Measurements from ENCODE around the gene COL4A5.
A peak's percentile ranks its signal among the peaks of the same experiment; 100 is the strongest.
"Not testable (repeated sequence)": the region's sequence is repeated elsewhere in the genome, so short reads cannot be mapped to it uniquely, and the experiment has no call there.

COL4A5 gene

DNA sequence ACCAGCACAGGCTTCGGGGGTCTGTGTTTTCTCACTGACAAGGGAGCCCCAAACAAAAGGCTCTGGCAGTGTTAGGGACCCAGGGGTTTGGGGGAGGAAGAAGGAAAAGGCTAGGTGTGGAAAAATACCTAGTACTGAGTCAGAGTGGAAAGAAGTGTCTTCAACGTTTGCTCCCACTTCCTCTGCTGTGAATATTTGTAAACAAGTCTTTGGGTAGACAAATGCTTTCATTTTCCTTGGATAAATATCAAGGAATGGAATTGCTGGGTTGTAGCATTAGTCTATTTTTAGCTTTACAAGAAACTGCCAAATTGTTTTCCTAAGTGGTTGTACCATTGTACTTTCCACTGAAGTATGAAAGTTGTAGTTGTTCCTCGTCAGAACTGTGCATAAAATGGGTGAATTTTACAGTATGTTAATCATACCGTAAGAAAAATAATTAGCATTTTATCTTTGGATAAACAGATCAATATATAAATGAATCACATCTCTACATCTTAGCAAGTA is 17.4 kb downstream of the COL4A5 start:
- DNase-seq: no peak

DNA sequence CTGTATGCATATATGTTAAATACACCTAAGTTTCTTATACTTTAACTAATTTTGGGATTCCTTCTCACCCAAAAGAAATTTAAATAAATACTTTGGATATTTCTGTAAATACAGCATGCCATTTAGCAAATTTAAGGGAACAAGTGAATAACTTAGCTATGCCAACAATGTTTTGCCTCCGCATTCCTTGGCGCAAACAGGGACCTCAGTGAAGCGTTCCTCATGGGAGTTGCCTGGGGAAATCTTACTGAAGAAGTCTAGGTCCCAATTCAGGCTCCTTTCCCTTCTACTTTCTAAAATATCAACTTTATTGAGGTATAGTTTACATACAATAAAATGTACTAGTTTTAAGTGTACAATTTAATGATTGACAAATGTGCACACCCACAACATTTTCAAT is 25.0 kb downstream of the COL4A5 start:
- DNase-seq: no peak

DNA sequence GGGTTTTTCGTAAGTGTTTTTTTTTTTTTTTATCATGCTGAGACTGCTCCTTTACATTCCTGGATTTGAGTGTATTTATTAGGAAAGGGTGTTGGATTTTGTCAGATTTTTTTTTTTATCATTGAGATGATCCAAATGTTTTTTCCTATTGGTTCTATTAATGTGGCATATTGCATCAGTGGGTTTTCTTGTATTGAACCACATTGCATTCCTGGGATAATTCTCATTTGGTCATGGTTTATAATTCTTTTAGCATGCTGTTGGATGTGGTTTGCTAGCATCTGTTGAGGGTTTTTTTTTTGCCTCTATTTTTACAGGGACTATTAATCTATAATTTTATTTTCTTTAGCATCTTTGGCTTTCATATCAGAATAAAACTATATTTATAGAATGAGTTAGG is 28.8 kb downstream of the COL4A5 start:
- no peak for DNase-seq

DNA sequence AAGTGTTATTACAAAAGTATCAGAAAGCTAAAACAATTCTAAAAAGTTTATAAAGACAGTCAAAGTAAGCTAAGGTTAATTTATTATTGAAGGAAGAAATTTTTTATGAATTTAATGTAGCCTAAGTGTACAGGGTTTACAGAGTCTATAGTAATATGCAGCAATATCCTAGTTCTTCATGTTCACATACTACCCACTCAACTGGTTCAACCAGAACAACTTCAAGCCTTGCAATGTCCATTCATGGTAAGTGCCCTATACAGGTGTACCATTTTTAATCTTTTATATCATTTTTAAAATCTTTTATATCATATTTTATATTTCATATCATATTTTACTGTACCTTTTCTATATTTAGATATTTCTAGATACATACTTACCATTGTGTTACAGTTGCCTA is 34.3 kb downstream of the COL4A5 start:
- DNase-seq: no peak

DNA sequence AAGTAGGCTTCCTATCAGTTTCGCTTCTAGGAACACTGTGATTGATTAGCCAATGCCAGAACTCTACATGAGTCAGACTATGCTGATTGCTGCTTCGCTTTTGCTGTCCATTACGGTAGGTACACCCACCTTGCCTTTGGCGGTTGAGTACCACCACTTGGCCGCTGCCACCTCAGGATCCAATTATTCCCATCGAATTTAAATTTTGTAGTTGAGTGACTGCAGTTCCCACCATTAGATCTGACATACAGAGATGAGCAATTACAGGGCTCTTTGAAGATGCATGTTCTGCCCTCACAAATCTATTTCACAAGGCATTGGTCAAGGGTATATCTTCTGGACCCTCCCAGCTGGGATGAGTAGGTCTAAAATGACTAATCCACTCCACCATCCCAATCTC is 41.9 kb downstream of the COL4A5 start:
- DNase-seq: not testable (repeated sequence)

DNA sequence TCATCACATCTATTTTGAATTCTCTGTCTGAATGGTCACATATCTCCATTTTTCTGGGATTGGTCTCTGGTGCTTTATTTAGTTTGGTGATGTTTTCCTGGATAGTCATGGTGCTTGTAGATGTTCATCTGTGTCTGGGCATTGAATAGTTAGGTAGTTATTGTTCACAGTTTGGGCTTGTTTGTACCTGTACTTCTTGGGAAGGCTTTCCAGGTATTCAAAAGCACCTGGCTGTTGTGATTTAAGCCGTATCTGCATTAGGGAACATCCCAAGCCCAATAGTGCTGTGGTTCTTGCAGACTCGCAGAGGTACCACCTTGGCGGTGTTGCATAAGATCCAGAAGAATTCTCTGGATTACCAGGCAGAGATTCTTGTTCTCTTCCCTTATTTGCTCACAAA is 44.6 kb downstream of the COL4A5 start:
- no peak for DNase-seq

DNA sequence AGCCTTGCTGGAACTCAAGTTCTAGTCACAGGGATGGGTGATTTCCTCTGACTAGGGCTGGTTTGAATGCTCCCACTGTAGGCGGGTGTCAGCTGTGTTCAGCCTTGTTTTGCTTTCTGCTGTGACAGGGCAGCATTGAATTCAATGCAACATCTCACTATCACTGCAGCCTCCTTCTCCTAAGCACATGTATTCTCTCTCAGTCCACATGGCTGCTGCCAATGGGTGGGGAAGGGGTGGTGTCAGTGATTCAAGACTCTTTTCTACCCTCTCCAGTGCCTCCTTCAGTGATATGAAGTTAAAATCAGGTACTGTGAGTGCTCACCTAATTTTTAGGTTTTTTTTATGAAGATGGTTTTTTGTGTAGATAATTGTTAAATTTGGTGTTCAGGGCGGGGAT is 46.3 kb downstream of the COL4A5 start:
- no peak for DNase-seq

DNA sequence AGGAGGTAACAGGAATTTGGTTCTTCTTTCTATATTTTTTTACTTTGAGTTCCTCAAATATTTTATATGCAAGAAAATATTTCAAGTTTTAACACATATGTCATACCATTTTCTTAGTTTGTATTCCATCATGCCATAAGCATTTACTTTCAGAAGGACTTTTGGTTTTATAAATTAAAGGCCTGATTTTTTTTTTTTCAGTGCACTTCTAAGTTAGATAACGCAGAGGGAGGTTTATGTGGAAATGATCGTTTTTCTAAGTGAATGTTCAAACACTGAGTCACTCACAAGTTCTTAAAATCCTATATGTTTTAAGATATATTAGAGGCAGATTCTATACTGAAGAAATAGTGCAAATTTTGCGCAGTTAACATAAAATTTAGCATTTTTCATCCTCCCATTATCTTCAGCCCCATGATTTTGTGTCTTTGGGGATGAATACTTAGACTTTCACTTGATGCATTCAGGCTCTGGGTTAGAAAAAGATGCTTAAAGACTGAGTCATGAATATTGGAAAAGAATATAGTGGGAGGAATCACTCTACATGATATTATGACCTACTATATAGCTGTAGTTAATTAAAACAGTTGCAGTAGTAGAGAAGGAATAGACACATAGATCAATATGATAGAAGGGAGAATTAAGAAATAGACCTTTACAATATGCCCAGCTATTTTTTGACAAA is 54.9 kb downstream of the COL4A5 start:
- DNase-seq: no peak

DNA sequence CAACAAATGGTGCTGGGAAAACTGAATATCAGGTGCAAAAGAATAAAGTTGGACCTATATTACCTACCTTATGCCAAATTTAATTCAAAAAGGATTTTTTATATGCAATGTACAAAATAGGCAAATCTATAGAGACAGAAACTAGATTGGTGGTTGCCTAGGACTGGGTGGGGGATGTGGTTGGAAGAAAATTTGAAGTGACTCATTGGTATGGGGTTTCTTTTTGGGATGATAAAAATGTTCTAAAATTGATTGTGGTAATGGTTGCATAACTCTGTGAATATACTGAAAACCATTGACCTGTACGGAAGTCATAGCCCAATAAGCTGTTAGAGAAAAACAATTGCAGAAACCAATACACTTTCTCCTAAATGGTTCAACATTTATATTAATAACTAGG is 72.1 kb downstream of the COL4A5 start:
- no peak for DNase-seq

DNA sequence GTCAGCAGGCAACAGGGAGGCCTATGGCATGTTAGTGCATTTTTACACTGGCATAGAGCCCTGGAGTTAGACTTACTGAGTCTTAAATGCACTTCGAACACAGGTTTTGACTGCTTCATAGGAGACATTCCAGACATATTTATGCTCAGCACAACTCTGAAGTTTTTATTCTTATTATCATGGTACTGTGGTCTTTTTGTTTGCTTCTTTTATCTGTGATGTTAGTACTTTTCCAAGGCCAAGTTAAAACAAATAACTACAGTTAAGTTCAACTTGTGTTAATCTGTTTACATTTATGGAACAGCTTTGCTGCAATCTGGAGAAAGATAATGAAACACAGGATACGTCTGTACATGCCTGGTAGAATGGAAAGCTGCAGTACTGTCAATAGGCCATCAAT is 76.5 kb downstream of the COL4A5 start:
- DNase-seq: no peak

DNA sequence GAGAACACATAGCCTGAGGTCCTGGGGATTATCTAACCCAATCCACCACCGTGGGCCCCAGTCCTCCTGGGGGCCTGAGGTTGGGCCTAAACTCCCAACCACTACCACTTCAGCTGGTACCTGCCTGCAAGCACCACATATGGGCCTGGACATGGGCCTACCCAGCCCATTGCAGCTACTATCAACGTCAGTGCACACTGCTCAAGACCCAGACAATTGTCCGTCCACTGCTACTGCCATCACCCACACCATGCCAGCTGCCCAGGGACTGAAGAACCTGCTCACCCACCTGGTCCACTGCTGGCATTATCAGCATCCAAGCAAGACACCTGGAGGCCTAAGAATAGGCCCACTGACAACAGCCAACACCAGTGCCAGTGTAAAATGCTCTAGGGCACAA is 88.1 kb downstream of the COL4A5 start:
- no peak for DNase-seq

DNA sequence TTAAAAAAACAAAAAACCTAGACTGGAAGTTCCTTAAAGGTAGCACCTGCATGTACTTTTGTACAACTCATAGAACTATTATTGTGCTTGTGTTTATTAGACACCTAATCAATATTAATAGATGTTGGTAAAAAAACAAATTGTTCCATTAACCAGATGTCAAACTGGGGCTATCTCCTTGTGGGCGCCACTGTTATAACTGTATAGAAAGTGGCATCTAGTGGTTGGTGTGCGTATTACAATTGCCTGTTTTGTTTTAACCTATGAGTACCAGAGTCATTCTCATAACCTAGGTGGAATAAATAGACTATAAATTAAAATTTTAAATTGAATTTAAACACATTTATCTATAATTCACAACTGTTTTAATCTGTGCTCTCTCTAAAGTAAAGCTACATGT is 97.4 kb downstream of the COL4A5 start:
- peak; percentile 3 for DNase-seq

DNA sequence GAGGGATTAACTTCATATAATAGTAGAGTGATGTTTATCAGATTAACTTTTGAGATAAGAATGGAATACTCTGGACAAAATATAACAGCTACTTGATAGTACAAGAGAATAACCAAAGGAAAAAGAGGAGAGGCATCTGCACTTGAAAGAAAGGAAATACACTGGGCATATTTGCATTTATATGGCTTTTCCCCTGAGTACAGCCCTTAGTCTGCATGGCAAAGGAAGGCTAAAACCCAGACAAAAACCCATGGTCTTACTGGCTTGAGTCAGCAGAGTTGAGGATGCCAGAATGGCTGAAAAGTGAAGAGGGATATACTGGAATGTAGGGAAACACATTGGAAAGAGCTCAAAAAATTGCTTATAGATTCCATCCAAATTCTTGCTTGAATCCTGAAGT is 101.6 kb downstream of the COL4A5 start:
- DNase-seq: no peak

DNA sequence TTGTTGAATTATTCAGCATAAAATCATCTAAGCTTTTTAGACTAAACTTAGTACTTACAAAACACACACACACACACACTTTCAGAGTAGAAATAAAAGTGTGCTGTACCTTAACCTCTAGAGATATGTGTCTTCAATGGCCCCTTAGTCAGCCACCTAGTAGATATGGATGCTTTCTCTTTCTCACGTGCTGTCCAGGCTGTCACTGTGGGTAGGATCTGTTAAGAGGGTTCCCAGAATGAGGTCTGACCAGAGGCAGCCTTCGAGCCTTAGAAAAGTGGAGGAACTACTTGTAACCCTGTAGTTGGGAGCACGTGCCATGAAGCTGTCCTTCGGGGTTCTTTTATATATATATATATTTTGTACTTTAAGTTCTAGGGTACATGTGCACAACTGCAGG is 117.9 kb downstream of the COL4A5 start:
- DNase-seq: no peak

DNA sequence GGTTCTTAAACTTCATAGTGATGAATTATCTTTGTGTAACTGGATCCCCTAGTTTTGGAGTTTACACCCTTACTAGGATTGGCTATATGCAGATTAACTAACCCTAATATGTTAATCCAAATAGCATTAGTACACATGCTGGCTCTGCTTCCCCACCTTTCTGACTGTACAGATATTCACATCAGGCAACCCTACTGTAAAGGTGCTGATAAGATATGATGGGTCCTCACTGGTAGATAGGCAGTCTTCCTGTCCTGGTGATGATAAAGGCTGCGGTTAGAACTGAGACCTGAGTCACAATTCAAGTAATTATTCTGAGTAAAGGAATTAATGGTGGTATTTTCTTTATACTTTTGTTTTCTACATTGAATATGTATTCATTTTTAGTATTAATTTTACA is 118.6 kb downstream of the COL4A5 start:
- no peak for DNase-seq

DNA sequence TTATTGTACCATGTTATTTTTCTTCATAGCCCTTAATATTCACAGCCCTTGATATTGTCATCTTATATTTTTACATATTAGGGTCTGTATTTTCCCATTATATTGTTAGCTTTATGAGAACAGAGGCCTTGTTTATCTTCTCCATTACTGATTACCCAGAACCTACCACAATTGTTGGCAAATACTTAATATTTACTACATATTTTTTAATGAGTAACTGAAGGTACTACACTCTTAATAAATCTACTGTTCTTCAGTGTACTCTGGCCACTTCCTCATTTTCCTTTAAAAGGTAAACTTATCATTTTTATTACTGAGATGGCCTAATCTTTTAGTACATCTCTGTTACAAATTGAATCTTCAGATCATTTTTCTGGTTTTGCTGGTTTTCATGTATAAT is 133.5 kb downstream of the COL4A5 start:
- no peak for DNase-seq

DNA sequence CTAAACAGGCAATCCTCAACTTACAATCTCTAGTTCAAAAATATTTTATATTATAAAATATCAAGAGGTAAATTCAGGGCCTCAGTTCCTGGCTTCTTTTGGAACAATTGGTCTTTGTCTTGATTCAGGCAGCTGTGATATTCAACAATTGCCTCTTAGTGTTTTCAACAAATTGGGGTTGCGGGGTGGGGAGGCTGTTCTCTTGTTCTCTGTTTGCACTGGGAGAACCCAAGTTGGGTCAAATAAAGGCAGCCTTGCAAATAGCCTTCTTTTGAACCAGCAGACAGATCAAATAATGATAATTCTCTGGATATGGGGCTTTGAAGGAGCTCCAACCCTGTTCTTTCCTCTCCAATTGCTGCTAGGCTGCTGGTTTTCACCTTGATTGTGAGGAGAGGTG is 142.5 kb downstream of the COL4A5 start:
- DNase-seq: no peak

DNA sequence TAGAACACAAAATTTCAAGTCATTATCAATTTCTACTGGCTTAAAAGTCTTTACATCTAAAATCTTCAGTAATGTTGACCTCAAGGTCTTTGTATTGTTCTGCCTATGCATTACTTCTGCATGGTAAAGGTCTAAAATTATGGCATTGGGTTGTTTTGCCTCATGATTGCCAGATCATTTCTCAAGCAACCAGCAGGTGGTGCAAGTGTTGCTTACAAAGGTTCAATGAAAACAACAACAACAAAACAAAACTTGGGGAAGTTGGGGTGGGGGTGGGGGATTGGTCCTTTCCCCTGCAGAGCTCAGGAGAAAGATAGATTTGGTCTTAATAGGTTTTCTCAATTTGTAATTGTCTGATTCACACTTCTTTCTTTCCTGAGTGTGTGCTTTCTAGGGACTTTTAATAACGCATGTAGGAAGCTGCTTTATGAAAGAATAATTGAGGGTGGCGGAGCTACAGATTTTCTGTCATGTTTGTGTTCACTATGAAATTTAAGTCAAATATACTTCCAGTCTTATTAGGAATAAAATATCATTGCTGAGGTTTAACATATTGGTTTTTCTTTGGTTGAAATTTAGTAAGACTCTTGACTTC is 145.1 kb downstream of the COL4A5 start:
- DNase-seq: no peak

DNA sequence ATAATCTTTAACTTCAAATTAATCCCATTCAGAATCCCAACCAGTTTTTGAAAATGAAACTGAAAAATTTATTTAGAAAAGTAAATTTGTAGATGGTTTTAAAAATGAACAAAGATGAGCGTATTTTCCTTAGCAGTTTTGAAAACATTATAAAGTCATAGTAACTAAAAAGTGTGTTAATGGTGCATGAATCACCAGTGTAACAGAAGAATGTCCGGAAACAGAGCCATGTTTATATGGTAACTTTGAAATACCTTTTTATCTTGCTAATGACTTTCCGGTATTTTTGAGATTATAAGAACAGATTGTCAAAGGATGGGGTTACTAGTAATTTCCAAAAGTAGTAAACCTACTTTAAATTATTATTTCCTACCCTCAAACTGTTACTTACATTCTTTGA is 150.9 kb downstream of the COL4A5 start:
- DNase-seq: no peak

DNA sequence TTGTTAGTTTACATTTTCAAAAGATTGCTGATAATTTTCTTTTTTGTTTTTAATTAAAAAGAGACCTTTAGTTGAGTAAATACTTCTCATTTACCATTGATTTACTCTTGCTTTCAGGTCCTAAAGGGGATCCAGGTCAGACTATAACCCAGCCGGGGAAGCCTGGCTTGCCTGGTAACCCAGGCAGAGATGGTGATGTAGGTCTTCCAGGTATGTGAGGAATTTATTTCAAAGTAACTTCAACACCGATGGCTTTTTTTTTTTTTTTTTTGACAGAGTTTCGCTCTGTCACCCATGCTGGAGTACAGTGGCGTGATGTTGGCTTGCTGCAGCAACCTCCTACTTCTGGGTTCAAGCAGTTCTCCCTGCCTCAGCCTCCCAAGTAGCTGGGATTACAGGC is 161.6 kb downstream of the COL4A5 start:
- DNase-seq: no peak

DNA sequence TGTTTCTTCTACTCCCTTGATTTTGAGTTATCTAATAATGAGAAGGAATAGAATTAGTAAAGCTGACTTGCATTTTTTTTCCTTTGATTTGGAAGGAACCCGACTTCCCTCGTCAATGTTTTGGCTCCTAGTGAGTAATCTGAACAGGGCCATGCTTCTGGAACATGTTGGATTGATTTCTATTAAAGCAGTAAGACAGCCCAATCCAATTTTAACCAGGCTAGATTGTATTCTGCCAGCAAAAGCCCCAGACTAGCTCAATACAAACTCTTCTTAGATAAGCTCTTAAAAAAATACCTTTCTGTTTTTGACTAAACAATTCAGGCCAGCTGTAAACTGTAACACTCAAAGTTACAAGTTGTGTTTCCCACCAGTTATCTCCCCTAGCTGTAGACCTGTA is 170.5 kb downstream of the COL4A5 start:
- DNase-seq: no peak

DNA sequence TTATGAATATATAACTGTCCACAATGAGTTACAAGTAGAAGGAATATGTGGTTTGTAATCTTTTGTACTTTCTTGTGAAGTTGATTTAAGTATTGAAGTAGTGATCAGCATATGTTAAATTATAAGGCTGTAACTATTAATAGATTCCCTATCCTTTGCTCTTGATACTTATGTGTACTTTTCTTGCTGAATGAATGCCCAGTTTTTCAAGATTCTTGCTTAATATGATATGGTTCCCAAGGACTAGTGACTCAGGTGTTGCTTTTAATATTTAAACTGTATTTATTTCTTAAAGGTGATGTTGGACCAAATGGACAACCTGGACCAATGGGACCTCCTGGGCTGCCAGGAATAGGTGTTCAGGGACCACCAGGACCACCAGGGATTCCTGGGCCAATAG is 175.0 kb downstream of the COL4A5 start:
- DNase-seq: no peak

DNA sequence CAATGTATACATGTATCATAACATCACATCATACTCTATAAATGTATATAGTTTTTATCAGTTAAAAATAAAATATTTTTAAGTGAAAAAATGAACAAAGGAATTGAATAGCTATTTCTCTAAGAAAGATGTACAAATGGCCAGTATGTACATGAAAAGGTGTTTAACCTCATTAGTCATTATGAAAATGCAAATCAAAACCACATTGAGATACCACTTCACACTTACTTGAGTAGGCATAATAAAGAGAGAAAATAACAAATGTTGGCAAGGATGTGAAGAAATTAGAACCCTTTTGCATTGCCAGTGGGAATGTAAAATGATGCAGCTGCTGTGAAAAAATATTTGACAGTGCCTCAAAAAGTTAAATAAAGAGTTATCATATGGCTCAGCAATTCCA is 201.2 kb downstream of the COL4A5 start:
- DNase-seq: no peak

DNA sequence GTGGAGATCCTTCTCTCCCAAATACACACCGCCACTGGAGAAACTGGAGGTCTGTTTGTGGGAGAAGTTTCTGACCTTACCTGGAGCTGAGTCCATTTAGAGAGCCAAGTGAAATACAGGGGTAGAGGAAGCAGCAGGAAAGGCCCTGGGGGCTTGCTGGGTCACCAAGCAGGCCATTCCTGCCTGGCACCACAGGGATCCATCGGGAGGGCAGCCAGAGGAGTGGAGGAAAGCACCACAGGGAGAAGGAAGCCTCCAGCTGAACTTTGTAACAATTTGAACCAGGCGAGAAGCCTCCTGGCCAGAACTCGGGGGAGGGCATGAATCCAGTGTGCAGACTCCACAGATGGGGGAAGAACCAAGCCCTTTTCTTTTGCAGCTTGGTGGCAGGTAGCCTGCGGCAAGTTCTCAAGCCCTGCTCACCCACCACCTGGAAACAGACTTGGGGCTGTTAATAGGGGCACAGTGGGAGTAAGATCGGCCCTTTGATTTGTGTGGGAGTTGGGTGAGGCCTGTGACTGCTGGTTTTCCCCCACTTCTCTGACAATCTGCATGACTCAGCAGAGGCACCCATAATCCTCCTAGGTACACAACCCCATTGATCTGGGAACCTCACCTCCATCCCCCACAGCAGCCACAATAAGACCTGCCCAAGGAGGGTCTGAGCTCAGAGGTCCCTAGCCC is 202.1 kb downstream of the COL4A5 start:
- no peak for DNase-seq

DNA sequence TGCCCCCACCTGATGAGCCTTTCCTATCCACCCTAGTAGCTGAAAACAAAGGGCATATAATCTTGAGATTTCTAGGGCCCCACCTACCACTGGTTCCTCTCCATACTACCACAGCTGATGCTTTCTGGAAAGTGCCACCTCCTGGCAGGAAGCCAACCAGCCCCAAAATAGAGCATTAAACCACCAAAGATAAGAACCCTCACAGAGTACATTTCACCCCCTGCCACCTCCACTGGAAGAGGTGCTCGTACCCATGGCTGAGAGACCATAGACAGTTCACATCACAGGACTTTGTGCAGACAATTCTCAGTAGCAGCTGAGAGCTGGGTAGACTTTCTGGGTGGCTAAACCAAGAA is 202.6 kb downstream of the COL4A5 start:
- DNase-seq: no peak

All from stimulated activated CD4-positive, alpha-beta T cell treated with anti-CD3 and anti-CD28 coated beads, Interleukin-4, amount 100 ng/mL, for 24 hours (primary cell).